ENCODE results near the gene HOXC9.
A peak's percentile ranks its signal among the peaks of the same experiment; 100 is the strongest.

Gene HOXC9

GRCh38 chr12:54002915-54003389, 3.0 kb downstream of the HOXC9 start:
- DNase-seq, result no peak

GRCh38 chr12:54003625-54004024, 3.7 kb downstream of the HOXC9 start:
- DNase-seq, result no peak

GRCh38 chr12:54004063-54004840, 4.3 kb downstream of the HOXC9 start:
- no peak for DNase-seq

GRCh38 chr12:54004841-54005530, 5.0 kb downstream of the HOXC9 start:
- no peak for DNase-seq

GRCh38 chr12:54005531-54005852, 5.5 kb downstream of the HOXC9 start:
- no peak for DNase-seq

GRCh38 chr12:54005853-54006558, 6.0 kb downstream of the HOXC9 start:
- peak; percentile 71 for DNase-seq

- DNase-seq, result no peak
These were observed 6.7 kb downstream of the HOXC9 start for GRCh38 chr12:54006559-54007220.

GRCh38 chr12:54007538-54008259, 7.7 kb downstream of the HOXC9 start:
- no peak for DNase-seq

GRCh38 chr12:54008260-54008552, 8.2 kb downstream of the HOXC9 start:
- no peak for DNase-seq

GRCh38 chr12:54009171-54010052, 9.5 kb downstream of the HOXC9 start:
- no peak for DNase-seq

- no peak for DNase-seq
These were observed 10.4 kb downstream of the HOXC9 start for GRCh38 chr12:54010053-54010971.

- DNase-seq, result no peak
These were observed 11.2 kb downstream of the HOXC9 start for GRCh38 chr12:54010972-54011664.

GRCh38 chr12:54011665-54012532, 11.9 kb downstream of the HOXC9 start:
- no peak for DNase-seq

- no peak for DNase-seq
These were observed 12.9 kb downstream of the HOXC9 start for GRCh38 chr12:54012631-54013409.

- DNase-seq, result no peak
These were observed 14.5 kb downstream of the HOXC9 start for GRCh38 chr12:54014377-54015017.

- DNase-seq, result no peak
These were observed 15.3 kb downstream of the HOXC9 start for GRCh38 chr12:54015018-54015931.

Data from kidney glomerular epithelial cell (primary cell).